BLaER1 (cell line): ENCODE results near the gene GPER1.

Experiments
- H3K27ac ChIP-seq: shearing (Covaris generic); formaldehyde crosslinking; 2 replicates; pipeline ENCODE4 v1.8.1; 2022
- H3K27me3 ChIP-seq: shearing (Covaris generic); formaldehyde crosslinking; 2 replicates; pipeline ENCODE4 v1.8.1; 2022
- H3K36me3 ChIP-seq: shearing (Covaris generic); formaldehyde crosslinking; 2 replicates; pipeline ENCODE4 v1.8.1; 2022
- H3K4me1 ChIP-seq: shearing (Covaris generic); formaldehyde crosslinking; 2 replicates; pipeline ENCODE4 v1.8.1; 2022
- H3K4me2 ChIP-seq: shearing (Covaris generic); formaldehyde crosslinking; 2 replicates; pipeline ENCODE4 v1.8.1; 2022
- H3K4me3 ChIP-seq: shearing (Covaris generic); formaldehyde crosslinking; 2 replicates; pipeline ENCODE4 v1.8.1; 2022
- H3K9ac ChIP-seq: shearing (Covaris generic); formaldehyde crosslinking; 2 replicates; pipeline ENCODE4 v1.8.1; 2022
- H3K9me3 ChIP-seq: shearing (Covaris generic); formaldehyde crosslinking; 2 replicates; pipeline ENCODE4 v1.8.1; 2022
- H4K20me1 ChIP-seq: shearing (Covaris generic); formaldehyde crosslinking; 2 replicates; pipeline ENCODE4 v1.8.1; 2022
- Cebpa-rat ChIP-seq: shearing (Covaris generic); IDR thresholded peaks from 2 replicates; pipeline ENCODE4 v1.8.1; 2022

Gene GPER1

GRCh38 chr7:1045069-1046063 lies 42.5 kb upstream of the GPER1 start:
- H3K27ac ChIP-seq, result no peak overlapping the region

GRCh38 chr7:1046722-1047679 lies 40.9 kb upstream of the GPER1 start:
- no peak overlapping the region; the same call in 1 of the 2 replicates for H3K27ac ChIP-seq
- no peaks in the 10 kb centered on the region; the same call in 1 of the 2 replicates for H3K27me3 ChIP-seq
- H3K9ac ChIP-seq, result peak overlapping the region; percentile 59
- H3K36me3 ChIP-seq, result no peaks in the 10 kb centered on the region; the same call in 1 of the 2 replicates
- H3K4me1 ChIP-seq, result peaks cover 97% of the 10 kb centered on the region
- H4K20me1 ChIP-seq, result peaks cover 62% of the 10 kb centered on the region
- H3K9me3 ChIP-seq, result no peaks in the 10 kb centered on the region
- H3K4me2 ChIP-seq, result peak overlapping the region; percentile 100
- TF ChIP-seq Cebpa-rat, result no peak
- peak overlapping the region; percentile 3; the same call in 1 of the 2 replicates for H3K4me3 ChIP-seq

More at GRCh38 chr7:1045069-1046063, 42.5 kb upstream of the GPER1 start:
- Histone ChIP-seq H3K4me1 (peaks cover 86% of the 10 kb centered on the region), H3K27me3 (no peaks in the 10 kb centered on the region; the same call in 1 of the 2 replicates), H3K4me3 (peak overlapping the region; percentile 77), H3K4me2 (peak overlapping the region; percentile 100), H3K9ac (peak overlapping the region; percentile 75), H3K36me3 (no peaks in the 10 kb centered on the region; the same call in 1 of the 2 replicates), H4K20me1 (peaks cover 64% of the 10 kb centered on the region), H3K9me3 (no peaks in the 10 kb centered on the region)
- TF ChIP-seq Cebpa-rat, result no peak

GRCh38 chr7:1049006-1049741 lies 38.7 kb upstream of the GPER1 start:
- peak overlapping the region; percentile 17; the same call in 1 of the 2 replicates for H3K4me3 ChIP-seq
- TF ChIP-seq Cebpa-rat, result no peak
- peak overlapping the region; percentile 55 for H3K9ac ChIP-seq
- peak overlapping the region; percentile 76 for H3K27ac ChIP-seq
- H3K4me1 ChIP-seq, result peaks cover 97% of the 10 kb centered on the region
- H4K20me1 ChIP-seq, result peaks cover 61% of the 10 kb centered on the region
- H3K4me2 ChIP-seq, result peak overlapping the region; percentile 100
- H3K9me3 ChIP-seq, result no peaks in the 10 kb centered on the region
- H3K36me3 ChIP-seq, result no peaks in the 10 kb centered on the region; the same call in 1 of the 2 replicates
- H3K27me3 ChIP-seq, result no peaks in the 10 kb centered on the region; the same call in 1 of the 2 replicates

- peak overlapping the region; percentile 76 for H3K27ac ChIP-seq
- TF ChIP-seq Cebpa-rat, result no peak
- peaks cover 58% of the 10 kb centered on the region for H4K20me1 ChIP-seq
- H3K36me3 ChIP-seq, result no peaks in the 10 kb centered on the region; the same call in 1 of the 2 replicates
- H3K9me3 ChIP-seq, result no peaks in the 10 kb centered on the region
- peaks cover 100% of the 10 kb centered on the region for H3K4me1 ChIP-seq
- peak overlapping the region; percentile 100 for H3K4me2 ChIP-seq
- H3K27me3 ChIP-seq, result no peaks in the 10 kb centered on the region; the same call in 1 of the 2 replicates
- H3K9ac ChIP-seq, result peak overlapping the region; percentile 55
- H3K4me3 ChIP-seq, result peak overlapping the region; percentile 17; the same call in 1 of the 2 replicates
Observed at GRCh38 chr7:1049801-1050200, 38.1 kb upstream of the GPER1 start.

GRCh38 chr7:1050254-1050906 lies 37.5 kb upstream of the GPER1 start:
- Histone ChIP-seq H4K20me1 (peaks cover 52% of the 10 kb centered on the region), H3K4me3 (no peak overlapping the region), H3K9me3 (no peaks in the 10 kb centered on the region), H3K4me1 (peaks cover 100% of the 10 kb centered on the region), H3K36me3 (no peaks in the 10 kb centered on the region; the same call in 1 of the 2 replicates), H3K9ac (peak overlapping the region; percentile 55), H3K27ac (peak overlapping the region; percentile 76), H3K4me2 (peak overlapping the region; percentile 100), H3K27me3 (no peaks in the 10 kb centered on the region; the same call in 1 of the 2 replicates)
- TF ChIP-seq Cebpa-rat, result no peak

GRCh38 chr7:1050956-1051690 lies 36.8 kb upstream of the GPER1 start:
- no peaks in the 10 kb centered on the region; the same call in 1 of the 2 replicates for H3K36me3 ChIP-seq
- H3K4me1 ChIP-seq, result peaks cover 100% of the 10 kb centered on the region
- peak overlapping the region; percentile 55; the same call in 1 of the 2 replicates for H3K9ac ChIP-seq
- no peaks in the 10 kb centered on the region for H3K9me3 ChIP-seq
- peak overlapping the region; percentile 44 for H3K27ac ChIP-seq
- TF ChIP-seq Cebpa-rat, result no peak
- H3K27me3 ChIP-seq, result no peaks in the 10 kb centered on the region; the same call in 1 of the 2 replicates
- H3K4me3 ChIP-seq, result no peak overlapping the region
- peaks cover 51% of the 10 kb centered on the region for H4K20me1 ChIP-seq
- peak overlapping the region; percentile 100 for H3K4me2 ChIP-seq

GRCh38 chr7:1052031-1052818 lies 35.7 kb upstream of the GPER1 start:
- Histone ChIP-seq H3K9me3 (no peaks in the 10 kb centered on the region), H3K36me3 (peaks cover 2% of the 10 kb centered on the region), H3K4me3 (peak overlapping the region; percentile 19; the same call in 1 of the 2 replicates), H3K27me3 (no peaks in the 10 kb centered on the region), H3K4me2 (peak overlapping the region; percentile 100), H3K9ac (peak overlapping the region; percentile 70), H3K27ac (peak overlapping the region; percentile 94), H4K20me1 (peaks cover 46% of the 10 kb centered on the region), H3K4me1 (peaks cover 100% of the 10 kb centered on the region)
- no peak for TF ChIP-seq Cebpa-rat
